HG02981 (cell line): ENCODE data around the gene ASB2.

Source experiments
- ATAC-seq: cut with Tn5 transposase; IDR thresholded peaks from one replicate; pipeline ENCODE4 v1.9.1; 2021; ENCODE audit warnings: mild to moderate bottlenecking, moderate library complexity; ENCODE audit not compliant: unreplicated experiment

Gene ASB2

GRCh38 chr14:93950948-93951634 is 25.3 kb downstream of the ASB2 start:
- ATAC-seq = no peak

GRCh38 chr14:93949511-93950075 is 26.8 kb downstream of the ASB2 start:
- no peak for ATAC-seq

GRCh38 chr14:93947282-93947681 is 29.1 kb downstream of the ASB2 start:
- ATAC-seq = no peak

GRCh38 chr14:93946541-93947090 is 29.8 kb downstream of the ASB2 start:
- no peak for ATAC-seq

GRCh38 chr14:93946104-93946503 is 30.3 kb downstream of the ASB2 start:
- ATAC-seq = no peak

- ATAC-seq = no peak
Measured at GRCh38 chr14:93945070-93945399, 31.3 kb downstream of the ASB2 start.

GRCh38 chr14:93944348-93945069 is 31.9 kb downstream of the ASB2 start:
- ATAC-seq = no peak

- no peak for ATAC-seq
Measured at GRCh38 chr14:93943930-93944329, 32.4 kb downstream of the ASB2 start.

GRCh38 chr14:93943052-93943451 is 33.3 kb downstream of the ASB2 start:
- ATAC-seq = no peak

GRCh38 chr14:93941293-93941910 is 35.0 kb downstream of the ASB2 start:
- ATAC-seq = no peak

GRCh38 chr14:93940437-93940836 is 35.9 kb downstream of the ASB2 start:
- no peak for ATAC-seq

- peak; percentile 82 for ATAC-seq
Measured at GRCh38 chr14:93939304-93940229, 36.8 kb downstream of the ASB2 start.

GRCh38 chr14:93938751-93939303 is 37.5 kb downstream of the ASB2 start:
- ATAC-seq = no peak

GRCh38 chr14:93937519-93937918 is 38.9 kb downstream of the ASB2 start:
- no peak for ATAC-seq

- no peak for ATAC-seq
Measured at GRCh38 chr14:93936926-93937325, 39.4 kb downstream of the ASB2 start.

- no peak for ATAC-seq
Measured at GRCh38 chr14:93936245-93936644, 40.1 kb downstream of the ASB2 start.

GRCh38 chr14:93935213-93935612 is 41.2 kb downstream of the ASB2 start:
- no peak for ATAC-seq

GRCh38 chr14:93932642-93933041 is 43.7 kb downstream of the ASB2 start:
- no peak for ATAC-seq

- no peak for ATAC-seq
Measured at GRCh38 chr14:93930989-93931307, 45.4 kb downstream of the ASB2 start.

GRCh38 chr14:93930296-93930988 is 45.9 kb downstream of the ASB2 start:
- no peak for ATAC-seq
